Germinal center (tissue), 1 donor: ENCODE results near the gene PPARG.

Experiments
- DNase-seq: peaks from one replicate; pipeline ENCODE4 v3.0.0; 2012; ENCODE audit warnings: mixed read lengths, low spot score

Gene PPARG

GRCh38 chr3:12312010-12312409 is 23.1 kb downstream of the PPARG start:
- no peak for DNase-seq

GRCh38 chr3:12313519-12313918 is 24.6 kb downstream of the PPARG start:
- no peak for DNase-seq

- no peak for DNase-seq
These were observed 27.4 kb downstream of the PPARG start for GRCh38 chr3:12316253-12316652.

DNA sequence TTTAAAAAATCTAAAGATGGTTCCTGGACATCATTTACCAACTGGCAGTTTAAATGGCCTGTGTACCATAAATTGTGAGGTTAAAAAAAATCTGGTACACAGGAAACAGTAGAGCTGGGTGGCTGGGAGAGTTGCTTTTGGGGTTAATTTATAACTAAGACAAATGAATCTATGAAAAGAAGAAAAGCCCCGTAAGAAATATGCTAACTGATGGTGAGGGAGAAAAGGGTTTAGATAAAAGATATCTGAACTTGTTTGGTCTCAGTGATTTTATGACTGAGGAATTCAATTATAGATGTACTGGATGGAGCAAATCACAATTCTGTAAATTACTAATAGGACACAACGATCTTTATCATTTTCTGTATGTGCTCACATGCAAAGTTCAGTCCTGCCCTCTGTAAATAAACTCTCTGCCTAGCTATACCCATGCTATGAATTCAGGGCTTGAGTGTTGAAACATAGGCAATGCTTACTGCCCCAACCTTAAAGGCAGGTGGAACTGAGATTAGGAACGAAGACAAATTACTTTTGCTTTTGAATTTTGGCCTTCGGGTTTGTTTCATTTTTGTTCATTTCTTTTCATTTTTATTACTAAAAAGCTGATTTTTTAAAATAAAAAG is 28.0 kb downstream of the PPARG start:
- no peak for DNase-seq

GRCh38 chr3:12317914-12318313 is 29.0 kb downstream of the PPARG start:
- no peak for DNase-seq

DNA sequence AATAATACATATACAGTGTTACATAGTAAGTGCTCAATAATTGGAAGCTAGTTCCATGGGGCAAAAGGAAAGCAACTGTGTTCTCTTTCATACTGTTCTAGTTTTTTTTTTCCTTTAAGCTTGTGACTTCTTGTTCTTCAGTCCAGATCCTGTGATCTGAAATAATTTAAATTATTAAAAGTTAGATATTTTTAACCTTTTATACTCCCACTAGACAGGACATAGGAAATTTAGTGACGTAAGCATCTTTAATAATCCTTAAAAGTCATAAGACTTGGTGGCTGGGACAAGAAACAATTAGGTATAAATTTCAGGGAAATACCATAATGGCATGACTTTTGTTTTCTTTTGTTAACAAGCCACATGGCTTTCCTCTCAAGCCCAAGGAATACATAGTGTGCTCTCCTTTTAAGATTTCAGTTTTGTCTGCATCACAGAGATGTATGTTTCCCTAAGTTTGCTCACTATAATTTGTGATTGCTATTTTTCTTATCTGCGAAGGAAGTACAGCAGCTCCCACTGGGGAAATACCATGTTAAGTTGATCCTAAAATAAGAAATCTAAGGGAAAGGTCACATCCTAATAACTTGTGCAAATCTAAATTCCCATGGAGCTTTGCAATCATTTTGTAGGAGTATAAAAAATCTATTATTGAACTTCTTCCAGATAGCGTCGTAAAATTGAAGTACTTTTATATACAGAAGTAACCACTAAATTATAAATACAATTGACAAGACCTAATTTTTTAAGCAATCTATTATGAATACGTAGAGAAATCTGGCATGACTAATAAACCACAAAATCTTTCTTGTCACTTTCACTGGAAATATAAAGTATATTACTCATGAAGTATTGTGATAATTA is 30.1 kb downstream of the PPARG start:
- DNase-seq: no peak

DNA sequence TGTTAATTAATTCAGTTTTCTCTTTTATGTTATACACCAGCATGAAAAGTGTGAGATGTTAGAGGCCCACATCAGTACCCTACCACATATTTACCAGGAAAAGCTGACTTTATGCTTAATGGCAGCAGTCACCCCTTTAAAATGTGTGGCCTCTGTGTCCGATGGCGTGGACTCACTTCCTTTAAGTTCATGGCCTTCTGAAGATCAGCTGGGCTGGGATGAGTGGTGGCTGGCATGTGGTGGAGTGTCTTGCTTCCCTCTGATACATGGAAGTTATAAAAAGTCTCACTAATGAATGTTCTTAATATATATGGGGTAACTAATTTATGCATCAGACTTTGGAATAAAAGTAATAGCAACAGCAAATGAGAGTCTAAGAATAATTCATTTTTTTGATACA is 32.1 kb downstream of the PPARG start:
- no peak for DNase-seq

- DNase-seq: no peak
These were observed 34.4 kb downstream of the PPARG start for GRCh38 chr3:12323237-12323636.

- no peak for DNase-seq
These were observed 37.0 kb downstream of the PPARG start for GRCh38 chr3:12325586-12326515.

- no peak for DNase-seq
These were observed 38.2 kb downstream of the PPARG start for GRCh38 chr3:12327021-12327420.

- no peak for DNase-seq
These were observed 39.4 kb downstream of the PPARG start for GRCh38 chr3:12328132-12328836.

DNA sequence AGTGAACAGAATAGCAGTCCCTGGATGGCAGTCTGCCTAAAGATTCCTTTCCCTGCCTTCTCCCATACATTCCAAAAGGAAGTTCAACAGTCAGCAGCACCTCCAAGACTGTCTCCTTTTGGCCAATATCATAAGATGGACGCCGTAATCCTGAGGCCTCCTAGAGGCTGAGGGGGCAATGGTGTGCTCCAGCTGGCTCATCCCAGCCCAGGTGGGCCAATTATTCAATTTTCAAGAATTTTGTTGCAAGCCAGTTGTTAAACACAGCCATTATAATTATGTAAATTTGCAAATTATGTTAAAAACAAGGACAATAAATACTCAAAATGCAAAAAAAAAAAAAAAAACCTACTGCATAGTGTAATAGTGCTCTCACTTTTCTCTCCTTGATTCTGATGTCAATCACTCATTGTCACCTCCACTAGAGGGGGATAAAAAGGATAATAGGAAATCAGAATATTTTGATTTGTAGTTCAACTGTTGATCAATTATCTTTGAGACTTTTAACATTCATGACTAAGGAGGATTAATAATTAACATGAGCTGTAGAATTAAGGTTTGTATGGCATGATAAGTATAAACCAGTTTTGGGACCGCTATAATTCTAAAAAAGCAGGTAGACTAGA is 40.1 kb downstream of the PPARG start:
- DNase-seq: no peak

DNA sequence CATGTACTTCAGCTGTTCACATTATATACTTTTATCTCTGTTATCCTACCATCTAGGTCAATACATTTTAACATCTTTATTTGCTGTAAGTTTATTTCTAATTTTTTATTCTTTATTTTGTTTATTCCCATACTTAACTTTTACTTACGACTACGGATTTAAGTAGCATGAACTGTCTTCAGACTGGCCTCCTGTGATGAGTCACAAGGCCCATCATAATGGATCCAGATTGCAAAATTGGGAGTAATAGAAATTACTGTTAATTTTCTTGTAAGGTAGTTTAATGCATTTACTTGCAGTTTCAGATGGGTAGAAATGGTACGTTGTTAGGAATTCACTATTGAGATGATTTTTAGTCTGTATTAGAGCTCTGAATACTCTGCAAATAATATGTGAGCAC is 45.9 kb downstream of the PPARG start:
- DNase-seq: no peak

DNA sequence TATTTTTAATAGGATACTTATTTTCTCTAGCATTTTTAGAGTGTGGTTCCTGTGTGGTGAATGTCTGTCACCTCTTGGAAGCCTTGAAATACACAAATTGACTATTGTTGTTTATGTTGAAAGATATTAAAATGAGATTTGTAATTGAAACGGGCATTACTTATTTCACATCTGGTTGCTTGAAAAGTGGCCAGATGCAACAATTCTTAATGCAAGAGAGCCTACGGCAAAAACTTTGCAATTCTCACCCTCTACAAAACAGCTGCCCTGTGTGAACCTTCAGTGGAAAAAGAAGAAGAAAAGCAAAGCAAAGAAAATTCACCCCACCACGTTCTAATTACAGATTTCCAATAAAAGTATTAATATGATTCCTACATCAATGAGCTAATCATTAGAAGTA is 46.6 kb downstream of the PPARG start:
- no peak for DNase-seq

- no peak for DNase-seq
These were observed 47.2 kb downstream of the PPARG start for GRCh38 chr3:12336099-12336498.

GRCh38 chr3:12338595-12339546 is 50.0 kb downstream of the PPARG start:
- DNase-seq: no peak

DNA sequence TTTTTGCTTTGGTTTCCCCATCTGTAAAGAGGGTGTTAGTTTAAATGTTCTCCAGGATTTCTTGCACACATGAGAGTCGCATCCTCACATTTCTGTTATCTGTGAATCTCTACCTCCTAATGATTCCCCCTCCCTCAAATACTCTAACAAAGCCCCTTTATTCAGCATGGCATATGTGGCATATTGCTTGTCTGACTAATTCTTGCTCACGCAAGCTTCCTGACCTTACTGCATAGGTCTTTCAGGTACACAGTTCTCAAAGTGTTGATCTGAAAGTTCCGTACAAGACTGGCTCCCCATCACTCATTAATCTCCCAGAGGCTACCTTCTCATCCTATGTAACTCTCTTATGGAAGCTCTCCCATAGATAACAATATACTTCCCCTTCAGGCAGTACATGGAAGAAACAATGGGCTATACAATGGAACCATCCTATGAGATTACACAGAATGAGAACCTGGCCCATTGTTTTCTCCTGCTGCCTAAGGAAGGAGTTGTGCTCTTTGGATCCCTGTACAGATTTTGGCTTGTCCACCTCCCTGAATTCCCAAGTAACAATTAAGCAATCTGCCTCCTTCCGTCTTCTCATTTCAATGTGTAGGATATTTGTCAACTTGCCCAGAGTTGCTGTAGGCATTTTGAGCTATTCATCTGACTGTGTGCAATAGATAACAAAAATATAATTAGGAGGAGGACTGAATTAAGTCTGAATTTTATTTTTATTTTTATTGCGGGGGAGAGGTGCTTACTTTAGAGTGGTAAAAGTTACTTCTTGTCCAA is 51.0 kb downstream of the PPARG start:
- DNase-seq: no peak

DNA sequence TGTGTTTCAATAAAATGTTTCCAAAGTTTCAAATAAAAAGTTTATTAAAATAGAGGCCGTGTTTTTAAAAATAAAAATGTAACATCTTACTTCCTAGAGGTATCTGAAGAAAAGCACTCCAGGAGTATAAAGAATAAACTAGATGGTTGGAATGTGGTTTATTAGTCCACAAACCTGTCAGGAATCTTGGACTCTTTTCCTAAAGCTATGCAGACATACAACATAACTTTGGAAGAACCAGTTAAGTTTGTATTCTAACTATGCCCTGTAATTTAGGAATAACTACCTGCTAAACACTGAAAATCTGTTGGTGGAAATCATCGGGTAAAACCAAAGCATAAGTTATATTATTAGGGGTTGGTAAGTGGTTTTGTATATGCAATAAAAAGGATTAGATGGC is 51.6 kb downstream of the PPARG start:
- DNase-seq: no peak

DNA sequence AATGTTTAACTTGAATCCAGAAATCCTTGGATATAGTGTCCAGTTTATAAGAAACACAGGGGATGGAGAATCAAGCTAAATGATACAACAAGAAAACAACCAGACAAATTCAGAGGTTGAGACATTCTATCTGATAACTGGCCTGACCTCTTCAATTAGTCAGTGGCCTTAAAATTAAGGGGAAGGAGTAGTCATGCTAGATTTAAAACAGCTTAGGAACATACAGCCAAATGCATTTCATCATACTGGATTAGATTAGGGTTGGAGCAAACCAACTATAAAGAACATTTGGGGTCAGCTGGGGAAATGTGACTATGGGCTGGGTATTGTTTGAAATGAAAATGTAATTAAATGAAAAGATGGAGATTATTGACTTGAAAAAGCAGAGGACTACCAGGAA is 53.3 kb downstream of the PPARG start:
- no peak for DNase-seq
